SU-DHL-6 (cell line): ENCODE results near the gene MT1H.

Source experiments
- EZH2phosphoT487 ChIP-seq: fragments of 200-600 bp; sonication (generic), shearing (Covaris generic); conservative IDR thresholded peaks from 2 replicates; pipeline ENCODE4 v1.6.1; 2018; ENCODE audit warnings: mild to moderate bottlenecking, antibody characterized with exemption, low read length, moderate library complexity, mixed read lengths
- TF ChIP-seq, protein P1 (sequence below): fragments of 200-600 bp; sonication (generic); IDR thresholded peaks from one replicate; pipeline ENCODE4 v1.5.1; 2017; ENCODE audit warnings: antibody characterized with exemption, mild to moderate bottlenecking, low read length, moderate library complexity; ENCODE audit not compliant: insufficient read depth, poor library complexity, severe bottlenecking

DNA sequence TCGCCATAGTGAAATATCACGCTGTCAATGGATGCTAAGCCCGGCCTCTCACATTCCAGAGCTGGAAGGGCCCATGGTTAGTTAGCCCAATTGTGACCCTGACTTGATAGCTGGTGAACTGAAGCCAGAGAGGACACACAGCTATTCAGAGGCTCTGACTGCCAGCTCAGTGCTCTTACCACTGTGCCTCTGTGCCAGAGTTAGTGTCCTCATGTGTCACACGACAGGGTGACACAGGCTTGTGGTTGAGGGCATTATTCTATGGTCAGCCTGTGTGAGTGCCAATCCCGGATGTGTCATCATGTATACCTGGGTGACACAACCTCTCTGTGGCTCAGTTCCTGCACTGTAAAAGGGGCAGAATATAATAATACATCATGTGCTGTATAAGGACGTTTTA lies 10.2 kb downstream of the MT1H start:
- TF ChIP-seq, protein P1, sequence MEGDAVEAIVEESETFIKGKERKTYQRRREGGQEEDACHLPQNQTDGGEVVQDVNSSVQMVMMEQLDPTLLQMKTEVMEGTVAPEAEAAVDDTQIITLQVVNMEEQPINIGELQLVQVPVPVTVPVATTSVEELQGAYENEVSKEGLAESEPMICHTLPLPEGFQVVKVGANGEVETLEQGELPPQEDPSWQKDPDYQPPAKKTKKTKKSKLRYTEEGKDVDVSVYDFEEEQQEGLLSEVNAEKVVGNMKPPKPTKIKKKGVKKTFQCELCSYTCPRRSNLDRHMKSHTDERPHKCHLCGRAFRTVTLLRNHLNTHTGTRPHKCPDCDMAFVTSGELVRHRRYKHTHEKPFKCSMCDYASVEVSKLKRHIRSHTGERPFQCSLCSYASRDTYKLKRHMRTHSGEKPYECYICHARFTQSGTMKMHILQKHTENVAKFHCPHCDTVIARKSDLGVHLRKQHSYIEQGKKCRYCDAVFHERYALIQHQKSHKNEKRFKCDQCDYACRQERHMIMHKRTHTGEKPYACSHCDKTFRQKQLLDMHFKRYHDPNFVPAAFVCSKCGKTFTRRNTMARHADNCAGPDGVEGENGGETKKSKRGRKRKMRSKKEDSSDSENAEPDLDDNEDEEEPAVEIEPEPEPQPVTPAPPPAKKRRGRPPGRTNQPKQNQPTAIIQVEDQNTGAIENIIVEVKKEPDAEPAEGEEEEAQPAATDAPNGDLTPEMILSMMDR, result no peak
- TF ChIP-seq EZH2phosphoT487, result no peak
